ENCODE measurements around the gene PTBP1.

DNA sequence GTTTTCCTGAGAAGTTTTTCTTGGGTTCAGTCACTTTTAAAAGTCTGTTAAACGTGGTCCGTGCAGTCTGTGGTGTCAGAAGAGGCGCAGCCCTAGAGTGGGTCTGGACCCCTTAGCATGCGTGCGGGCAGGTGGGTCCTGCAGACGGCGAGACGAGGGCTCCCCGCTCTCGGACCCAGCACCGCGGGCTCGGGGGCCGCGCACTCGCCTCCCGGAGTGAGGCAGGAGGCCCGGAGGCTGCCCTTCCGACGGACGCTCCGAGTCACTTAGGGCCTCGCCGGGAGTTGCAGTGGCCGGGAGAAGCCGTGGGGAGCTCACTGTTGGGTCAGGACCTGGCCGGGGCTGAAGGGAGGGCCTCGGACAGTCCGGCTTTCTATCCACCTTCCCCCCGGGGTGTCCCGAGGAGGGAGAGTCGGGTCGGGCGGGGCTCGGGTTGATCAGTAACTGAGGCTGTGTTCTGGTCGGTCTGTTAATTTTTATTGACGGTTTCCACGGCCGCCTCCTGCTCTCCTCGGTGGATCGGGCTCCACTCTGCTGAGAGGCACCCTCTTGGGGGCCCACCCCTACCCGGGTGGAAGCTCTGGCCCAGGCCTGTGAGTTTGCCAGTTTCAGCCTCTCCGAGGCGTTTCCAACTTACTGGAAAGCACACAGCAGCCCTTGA lies 1.3 kb downstream of the PTBP1 start:
- TF ChIP-seq, protein P1, sequence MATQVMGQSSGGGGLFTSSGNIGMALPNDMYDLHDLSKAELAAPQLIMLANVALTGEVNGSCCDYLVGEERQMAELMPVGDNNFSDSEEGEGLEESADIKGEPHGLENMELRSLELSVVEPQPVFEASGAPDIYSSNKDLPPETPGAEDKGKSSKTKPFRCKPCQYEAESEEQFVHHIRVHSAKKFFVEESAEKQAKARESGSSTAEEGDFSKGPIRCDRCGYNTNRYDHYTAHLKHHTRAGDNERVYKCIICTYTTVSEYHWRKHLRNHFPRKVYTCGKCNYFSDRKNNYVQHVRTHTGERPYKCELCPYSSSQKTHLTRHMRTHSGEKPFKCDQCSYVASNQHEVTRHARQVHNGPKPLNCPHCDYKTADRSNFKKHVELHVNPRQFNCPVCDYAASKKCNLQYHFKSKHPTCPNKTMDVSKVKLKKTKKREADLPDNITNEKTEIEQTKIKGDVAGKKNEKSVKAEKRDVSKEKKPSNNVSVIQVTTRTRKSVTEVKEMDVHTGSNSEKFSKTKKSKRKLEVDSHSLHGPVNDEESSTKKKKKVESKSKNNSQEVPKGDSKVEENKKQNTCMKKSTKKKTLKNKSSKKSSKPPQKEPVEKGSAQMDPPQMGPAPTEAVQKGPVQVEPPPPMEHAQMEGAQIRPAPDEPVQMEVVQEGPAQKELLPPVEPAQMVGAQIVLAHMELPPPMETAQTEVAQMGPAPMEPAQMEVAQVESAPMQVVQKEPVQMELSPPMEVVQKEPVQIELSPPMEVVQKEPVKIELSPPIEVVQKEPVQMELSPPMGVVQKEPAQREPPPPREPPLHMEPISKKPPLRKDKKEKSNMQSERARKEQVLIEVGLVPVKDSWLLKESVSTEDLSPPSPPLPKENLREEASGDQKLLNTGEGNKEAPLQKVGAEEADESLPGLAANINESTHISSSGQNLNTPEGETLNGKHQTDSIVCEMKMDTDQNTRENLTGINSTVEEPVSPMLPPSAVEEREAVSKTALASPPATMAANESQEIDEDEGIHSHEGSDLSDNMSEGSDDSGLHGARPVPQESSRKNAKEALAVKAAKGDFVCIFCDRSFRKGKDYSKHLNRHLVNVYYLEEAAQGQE (IDR thresholded peaks at IDR 0.05; ENCODE audit: low read depth) = no peak
- TF ChIP-seq RAD21 (IDR thresholded peaks at IDR 0.05; ENCODE audit: low read depth) (no peak), YY1 (IDR thresholded peaks at IDR 0.05; ENCODE audit: low read depth) (no peak), CREB1 (IDR thresholded peaks at IDR 0.05; ENCODE audit: low read depth) (no peak), FOXM1 (IDR thresholded peaks at IDR 0.05; ENCODE audit: borderline replicate concordance, low read depth) (no peak), TAF1 (IDR thresholded peaks at IDR 0.05; ENCODE audit: low read depth) (no peak; the same call in 1 of the 2 replicates), CEBPB (IDR thresholded peaks at IDR 0.05) (no peak), TEAD4 (IDR thresholded peaks at IDR 0.05) (peak; percentile 4; the same call in 1 of the 2 replicates), EGR1 (IDR thresholded peaks at IDR 0.05) (no peak), EP300 (IDR thresholded peaks at IDR 0.05; ENCODE audit: borderline replicate concordance) (no peak), TCF12 (IDR thresholded peaks at IDR 0.05; ENCODE audit: low read depth) (no peak), ZBTB7A (IDR thresholded peaks at IDR 0.05; ENCODE audit: low read depth) (no peak)
- TF ChIP-seq, protein P2, sequence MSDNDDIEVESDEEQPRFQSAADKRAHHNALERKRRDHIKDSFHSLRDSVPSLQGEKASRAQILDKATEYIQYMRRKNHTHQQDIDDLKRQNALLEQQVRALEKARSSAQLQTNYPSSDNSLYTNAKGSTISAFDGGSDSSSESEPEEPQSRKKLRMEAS (IDR thresholded peaks at IDR 0.05) = no peak
- TF ChIP-seq, protein P3, sequence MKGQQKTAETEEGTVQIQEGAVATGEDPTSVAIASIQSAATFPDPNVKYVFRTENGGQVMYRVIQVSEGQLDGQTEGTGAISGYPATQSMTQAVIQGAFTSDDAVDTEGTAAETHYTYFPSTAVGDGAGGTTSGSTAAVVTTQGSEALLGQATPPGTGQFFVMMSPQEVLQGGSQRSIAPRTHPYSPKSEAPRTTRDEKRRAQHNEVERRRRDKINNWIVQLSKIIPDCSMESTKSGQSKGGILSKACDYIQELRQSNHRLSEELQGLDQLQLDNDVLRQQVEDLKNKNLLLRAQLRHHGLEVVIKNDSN (IDR thresholded peaks at IDR 0.05) = no peak
